HPDE6-E6E7 (cell line): ENCODE measurements around the gene PRR20G.
"Not testable (repeated sequence)": the region's sequence is repeated elsewhere in the genome, so short reads cannot be mapped to it uniquely, and the experiment has no call there.

ENCODE experiments used
- DNase-seq: peaks from one replicate; pipeline ENCODE4 v3.0.0; 2011; ENCODE audit warnings: missing footprints; ENCODE audit errors: extremely low spot score

Gene PRR20G

GRCh38 chr3:127287840-127288239, at the start of gene PRR20G:
Gene PRR20G (minus strand): TSS chr3:127288046. CDS start chr3:127287365, 681 bp downstream.
- DNase-seq: no peak

DNA sequence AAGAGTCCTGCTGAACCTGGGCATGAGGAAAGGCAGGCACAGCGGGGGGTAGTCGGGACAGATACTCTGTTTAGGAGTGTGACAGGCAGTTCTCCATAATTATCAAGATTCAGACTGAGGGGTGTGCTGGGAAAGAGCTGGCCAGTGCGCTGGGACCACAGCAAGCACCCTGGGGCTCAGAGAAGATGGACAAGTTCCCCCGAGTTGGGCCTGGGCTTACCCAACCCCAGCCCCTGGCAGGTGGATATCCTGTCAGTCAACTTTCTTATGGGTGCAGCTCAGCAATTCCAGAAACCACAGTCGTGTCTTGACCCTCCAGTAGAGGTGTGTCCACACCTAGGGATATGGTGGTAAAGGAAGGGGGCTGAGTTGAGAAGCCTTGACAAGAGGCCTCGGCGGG, 49.2 kb upstream of the PRR20G start:
- DNase-seq: no peak

DNA sequence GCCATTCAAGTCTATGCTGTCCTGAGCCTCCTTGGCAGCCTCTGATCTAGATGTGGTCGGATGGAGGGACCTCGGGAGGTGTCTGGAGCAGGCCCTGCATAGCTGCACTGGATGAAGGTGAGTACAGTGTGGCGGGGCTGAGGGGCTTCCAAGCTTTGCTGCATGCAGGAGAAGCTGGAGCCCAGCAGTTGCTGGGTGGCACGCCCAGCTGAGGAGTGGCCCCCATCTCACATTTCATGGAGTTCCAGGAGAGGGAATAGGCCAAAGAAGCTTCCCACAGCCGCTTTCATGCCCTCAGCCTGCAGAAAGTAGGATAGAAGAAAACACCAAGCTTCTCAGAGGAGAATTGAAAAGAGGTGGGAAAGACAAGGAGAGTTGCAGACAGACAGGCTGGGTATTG, 48.3 kb upstream of the PRR20G start:
- DNase-seq: no peak

GRCh38 chr3:127330385-127330784, 42.5 kb upstream of the PRR20G start:
- no peak for DNase-seq

DNA sequence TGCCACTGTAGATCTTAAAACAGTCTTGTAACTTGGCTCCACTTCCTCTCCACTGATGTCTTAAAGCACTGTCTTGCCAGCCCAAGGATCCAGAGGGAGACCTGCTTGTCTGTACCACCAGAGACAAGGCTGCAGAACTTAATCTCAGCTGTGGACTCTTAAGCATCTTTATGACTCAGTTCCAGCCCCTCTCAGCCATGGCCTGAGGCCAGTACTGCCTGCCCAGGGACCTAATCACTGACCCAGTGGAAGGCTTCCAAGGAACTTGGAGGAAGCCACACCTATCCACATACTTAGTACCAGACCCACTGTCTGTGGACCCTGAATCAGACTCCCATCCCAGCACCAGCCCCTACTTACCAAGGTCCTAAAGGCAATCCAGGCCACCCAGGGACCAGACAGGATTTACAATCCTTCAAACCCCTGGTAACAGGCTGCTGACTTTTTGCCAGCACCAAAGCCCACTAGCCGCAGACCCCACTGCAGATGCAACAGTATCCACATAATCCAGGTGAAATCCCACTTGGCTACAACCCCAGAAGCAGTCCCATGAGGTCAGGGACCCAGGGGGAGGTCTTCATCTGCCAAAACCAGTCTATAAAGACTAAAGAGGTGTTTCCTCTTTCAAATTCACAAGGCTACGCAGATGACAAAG, 41.9 kb upstream of the PRR20G start:
- DNase-seq: no peak

DNA sequence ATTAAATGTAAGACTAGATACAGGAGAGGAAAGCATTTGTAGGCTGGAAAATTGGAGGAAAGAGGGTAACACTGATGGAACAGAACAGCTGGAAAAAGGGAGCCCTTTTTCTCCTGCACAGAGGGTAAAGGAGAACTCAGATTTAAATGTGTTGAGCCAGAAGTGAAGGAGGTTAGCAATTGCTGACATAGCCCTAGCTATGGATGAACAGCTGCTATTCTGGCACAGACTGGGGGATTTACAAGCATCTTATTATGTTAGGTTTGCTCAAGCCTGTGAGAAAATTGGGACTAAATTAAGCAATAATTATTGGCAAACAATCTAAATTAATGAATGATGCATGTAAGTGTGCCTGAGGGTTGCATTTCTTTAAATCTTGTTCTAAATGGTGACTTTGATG, 40.6 kb upstream of the PRR20G start:
- no peak for DNase-seq

DNA sequence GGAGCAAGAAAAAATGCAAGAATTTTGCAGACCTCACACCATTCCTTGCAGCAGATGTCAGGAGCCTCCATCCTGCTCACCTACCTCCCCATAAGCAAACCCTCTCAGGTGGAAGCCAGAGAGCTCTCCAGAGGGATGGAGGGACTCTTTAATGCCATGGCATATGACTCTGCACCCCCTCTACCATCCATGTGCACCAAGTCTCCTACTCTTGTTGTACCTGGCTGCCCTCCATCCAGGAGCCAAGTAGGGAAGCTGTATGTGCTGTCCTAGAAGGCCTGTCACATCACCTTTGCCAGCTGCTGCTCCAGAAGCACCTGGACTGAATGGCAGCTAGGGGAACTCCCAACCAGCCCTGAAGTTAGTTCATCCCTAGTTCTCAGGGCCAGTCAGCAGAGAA, 38.5 kb upstream of the PRR20G start:
- no peak for DNase-seq

- DNase-seq: no peak
Measured at GRCh38 chr3:127325629-127325961, 37.7 kb upstream of the PRR20G start.

DNA sequence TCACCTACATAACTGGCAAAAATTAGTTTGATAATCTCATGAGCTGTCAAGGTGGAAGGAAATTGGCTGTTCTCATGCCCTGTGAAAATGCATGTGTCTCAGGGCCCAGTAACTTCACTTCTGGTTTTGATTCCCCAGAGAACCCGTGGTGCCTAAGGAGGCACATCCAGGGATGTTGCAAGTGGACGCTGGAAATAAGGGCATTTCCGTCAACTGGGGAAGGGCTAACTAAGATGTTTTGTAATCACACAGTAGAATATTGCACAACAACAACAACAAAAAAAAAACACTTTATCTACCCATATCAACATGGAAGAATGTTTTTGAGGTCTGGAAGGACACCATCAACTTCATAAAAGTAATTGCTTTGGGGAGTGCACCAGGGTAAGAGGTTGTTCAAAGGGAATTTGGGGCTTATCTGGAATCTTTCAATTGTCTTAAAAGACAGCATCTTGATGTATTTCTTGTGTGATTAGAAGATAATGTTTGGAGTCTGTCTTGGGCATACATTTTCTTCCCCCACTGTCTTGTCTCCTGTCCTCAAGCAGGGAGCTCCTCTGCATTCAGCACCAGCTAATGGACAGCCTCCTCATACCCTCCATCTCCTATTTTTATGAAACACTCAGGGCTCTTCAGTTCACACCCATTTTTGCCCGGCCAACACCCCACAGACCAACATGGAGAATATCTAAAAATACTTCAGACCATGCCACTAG, 37.2 kb upstream of the PRR20G start:
- no peak for DNase-seq

GRCh38 chr3:127324076-127324475, 36.2 kb upstream of the PRR20G start:
- no peak for DNase-seq

GRCh38 chr3:127323581-127323980, 35.7 kb upstream of the PRR20G start:
- DNase-seq: no peak

GRCh38 chr3:127321371-127321770, 33.5 kb upstream of the PRR20G start:
- no peak for DNase-seq

DNA sequence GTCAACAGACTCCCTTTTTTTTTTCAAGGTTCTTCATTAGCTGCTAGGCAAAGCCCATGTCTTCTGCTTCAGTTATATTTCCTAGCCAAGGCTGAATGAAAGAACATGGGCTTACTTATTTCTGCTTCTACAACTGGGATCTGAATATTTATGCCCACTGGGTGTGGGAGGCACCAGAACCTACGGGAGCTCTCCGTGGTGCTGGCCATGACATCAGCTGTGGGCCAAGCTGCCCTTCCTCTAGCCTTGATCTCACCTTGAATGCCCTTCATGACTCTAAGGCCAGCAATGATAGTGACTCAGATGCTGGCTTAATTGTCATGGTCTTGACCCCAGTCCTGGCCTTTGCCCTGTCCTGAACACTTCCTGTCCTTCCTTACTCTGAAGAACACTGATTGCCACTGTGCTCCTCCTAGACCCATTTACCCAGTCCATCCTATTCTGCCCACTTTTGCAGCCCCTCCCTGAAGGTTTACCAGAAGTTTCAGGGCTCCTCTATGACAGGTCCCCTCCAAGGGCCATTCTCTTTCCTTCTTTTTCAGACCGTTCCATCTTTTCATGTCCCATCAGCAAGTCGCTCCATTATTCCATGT, 32.8 kb upstream of the PRR20G start:
- DNase-seq: no peak

DNA sequence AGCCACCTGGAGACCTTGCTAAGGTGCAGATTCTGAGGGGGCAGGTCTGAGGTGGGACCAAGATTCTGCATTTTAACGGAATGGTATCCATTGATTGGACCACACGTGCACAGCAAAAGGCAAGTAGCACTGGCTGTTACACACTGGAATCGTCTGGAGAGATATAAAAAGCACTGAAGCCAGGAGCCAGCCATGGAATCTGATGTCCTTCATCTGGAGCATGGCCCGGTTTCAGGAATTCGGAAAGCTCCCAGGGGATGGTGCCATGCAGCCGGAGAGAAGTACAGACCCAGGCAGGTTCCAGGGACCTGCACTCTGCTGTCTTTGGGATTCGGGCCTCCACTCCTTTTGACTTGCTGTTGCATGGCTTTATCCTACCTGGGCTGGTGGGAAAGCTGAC, 28.8 kb upstream of the PRR20G start:
- DNase-seq: no peak

GRCh38 chr3:127312818-127313217, 25.0 kb upstream of the PRR20G start:
- no peak for DNase-seq

- DNase-seq: not testable (repeated sequence)
Measured at GRCh38 chr3:127308821-127309220, 21.0 kb upstream of the PRR20G start.

- DNase-seq: no peak
Measured at GRCh38 chr3:127307916-127308315, 20.1 kb upstream of the PRR20G start.

- DNase-seq: no peak
Measured at GRCh38 chr3:127307112-127307835, 19.4 kb upstream of the PRR20G start.

- no peak for DNase-seq
Measured at GRCh38 chr3:127306361-127307111, 18.7 kb upstream of the PRR20G start.

GRCh38 chr3:127305499-127306060, 17.7 kb upstream of the PRR20G start:
- no peak for DNase-seq

DNA sequence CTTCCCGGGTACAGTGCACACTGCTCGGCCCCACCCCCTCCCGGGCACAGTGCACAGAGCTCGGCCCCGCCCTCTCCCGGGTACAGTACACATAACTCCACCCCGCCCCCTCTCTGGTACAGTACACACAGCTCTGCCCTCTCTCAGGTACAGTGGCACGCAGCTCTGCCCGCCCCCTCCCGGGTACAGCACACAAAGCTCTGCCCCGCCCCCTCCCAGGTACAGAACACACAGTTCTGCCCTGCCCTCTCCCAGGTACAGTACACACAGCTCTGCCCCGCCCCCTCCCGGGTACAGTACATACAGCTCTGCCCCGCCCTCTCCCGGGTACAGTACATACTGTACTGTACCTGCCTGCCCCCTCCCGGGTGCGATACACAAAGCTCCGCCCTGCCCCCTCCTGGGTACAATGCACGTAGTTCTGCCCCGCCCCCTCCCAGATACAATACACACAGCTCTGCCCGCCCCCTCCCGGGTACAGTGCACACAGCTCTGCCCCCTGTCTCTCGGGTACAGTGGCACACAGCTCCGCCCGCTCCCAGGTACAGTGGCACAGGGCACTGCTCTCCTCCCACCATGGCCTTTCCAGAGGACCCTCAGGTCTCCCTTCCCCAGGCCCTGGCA, 16.4 kb upstream of the PRR20G start:
- DNase-seq: peak; percentile 69
